Lower leg skin (tissue), 3 donors: ENCODE results near the gene LZTFL1.

Experiments used
- CTCF ChIP-seq, 3 donors: fragments of 450-650 bp; IDR thresholded peaks; one replicate each; pipeline ENCODE4 v1.5.1; 2016; ENCODE audit warnings: antibody characterized with exemption in 3 of 3, mild to moderate bottlenecking in 3 of 3, moderate library complexity in 2 of 3
- POLR2A ChIP-seq, 2 donors: fragments of 450-650 bp; IDR thresholded peaks; one replicate each; pipeline ENCODE4 v1.6.1; 2016 to 2017; ENCODE audit warnings: antibody characterized with exemption in 2 of 2, mild to moderate bottlenecking in 1 of 2, moderate library complexity in 1 of 2

DNA sequence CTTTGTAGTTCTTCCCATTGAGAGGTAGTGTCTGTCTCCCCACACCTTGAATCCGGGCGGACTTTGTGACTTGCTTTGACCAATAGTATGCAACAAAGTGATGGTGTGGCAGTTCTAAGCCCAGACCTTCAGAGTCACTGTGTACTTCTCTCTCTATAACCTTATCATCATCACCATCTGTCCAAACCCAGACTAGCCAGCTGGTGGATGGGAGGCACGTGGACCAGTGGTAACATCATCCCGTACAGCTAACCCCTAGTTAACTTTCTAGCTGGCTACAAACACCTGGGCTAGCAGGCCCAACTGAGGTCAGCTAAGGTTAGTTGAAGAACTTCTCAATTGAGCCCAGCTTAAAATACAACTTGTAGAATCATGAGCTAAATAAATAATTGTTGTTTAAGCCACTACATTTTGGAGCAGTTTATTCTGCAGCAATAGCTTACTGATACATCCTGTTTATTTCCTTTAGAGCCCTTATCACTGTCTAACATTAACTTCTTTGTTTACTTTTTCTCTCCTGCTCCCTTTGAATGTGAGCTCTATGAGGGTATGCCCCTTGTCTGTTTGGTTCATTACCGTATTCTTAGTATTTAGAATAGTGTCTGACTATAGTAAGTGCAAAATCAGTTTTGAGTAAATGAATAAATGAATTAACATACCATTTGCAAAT, 32.9 kb upstream of the LZTFL1 start:
- TF ChIP-seq CTCF (IDR thresholded peaks at IDR 0.05): no peak
- no peak for TF ChIP-seq POLR2A (IDR thresholded peaks at IDR 0.05)
